ENCODE data around the gene B4GALNT3. TPM values are rescaled to one million over a fixed set of nuclear protein-coding genes. Genes with fewer than 3 reads are reported as not detected.
A peak's percentile ranks its signal among the peaks of the same experiment; 100 is the strongest.

Gene B4GALNT3
- total and polyA plus RNA-seq, 2 of the 13 experiments (the other 11 are each of a cell fraction or from before 2014, with no cell fraction given): 3.2 to 4.4 TPM

DNA sequence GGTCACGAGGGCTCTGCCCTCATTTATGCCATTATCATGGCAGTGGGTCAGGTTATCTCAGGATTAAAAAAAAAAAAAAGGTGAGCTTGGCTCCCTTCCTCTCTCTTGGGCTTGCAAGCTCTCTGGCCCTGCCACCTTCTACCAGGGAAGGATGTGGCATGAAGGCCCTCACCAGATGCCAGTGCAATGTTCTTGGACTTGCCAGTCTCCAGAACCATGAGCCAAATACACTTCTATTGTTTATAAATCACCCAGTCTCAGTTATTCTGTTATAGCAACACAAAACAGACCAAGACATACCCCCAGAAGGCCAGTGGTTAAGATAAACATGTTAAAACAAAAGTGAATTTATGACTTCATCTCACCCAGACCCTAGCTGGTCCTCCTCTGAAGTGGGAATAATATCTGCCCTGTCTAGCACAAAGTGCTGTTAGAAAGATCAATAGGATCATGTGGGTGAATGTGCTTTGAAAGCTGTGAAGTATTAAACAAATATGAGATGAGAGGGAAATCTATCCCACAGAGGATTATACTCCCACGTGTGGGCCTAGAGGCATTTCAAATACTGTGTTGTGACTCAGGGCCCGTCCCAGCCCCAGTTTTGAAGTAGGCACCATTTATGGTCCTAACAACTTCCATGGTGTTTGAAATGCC, 114.9 kb downstream of the B4GALNT3 start (continued):
- TF ChIP-seq, protein P1, sequence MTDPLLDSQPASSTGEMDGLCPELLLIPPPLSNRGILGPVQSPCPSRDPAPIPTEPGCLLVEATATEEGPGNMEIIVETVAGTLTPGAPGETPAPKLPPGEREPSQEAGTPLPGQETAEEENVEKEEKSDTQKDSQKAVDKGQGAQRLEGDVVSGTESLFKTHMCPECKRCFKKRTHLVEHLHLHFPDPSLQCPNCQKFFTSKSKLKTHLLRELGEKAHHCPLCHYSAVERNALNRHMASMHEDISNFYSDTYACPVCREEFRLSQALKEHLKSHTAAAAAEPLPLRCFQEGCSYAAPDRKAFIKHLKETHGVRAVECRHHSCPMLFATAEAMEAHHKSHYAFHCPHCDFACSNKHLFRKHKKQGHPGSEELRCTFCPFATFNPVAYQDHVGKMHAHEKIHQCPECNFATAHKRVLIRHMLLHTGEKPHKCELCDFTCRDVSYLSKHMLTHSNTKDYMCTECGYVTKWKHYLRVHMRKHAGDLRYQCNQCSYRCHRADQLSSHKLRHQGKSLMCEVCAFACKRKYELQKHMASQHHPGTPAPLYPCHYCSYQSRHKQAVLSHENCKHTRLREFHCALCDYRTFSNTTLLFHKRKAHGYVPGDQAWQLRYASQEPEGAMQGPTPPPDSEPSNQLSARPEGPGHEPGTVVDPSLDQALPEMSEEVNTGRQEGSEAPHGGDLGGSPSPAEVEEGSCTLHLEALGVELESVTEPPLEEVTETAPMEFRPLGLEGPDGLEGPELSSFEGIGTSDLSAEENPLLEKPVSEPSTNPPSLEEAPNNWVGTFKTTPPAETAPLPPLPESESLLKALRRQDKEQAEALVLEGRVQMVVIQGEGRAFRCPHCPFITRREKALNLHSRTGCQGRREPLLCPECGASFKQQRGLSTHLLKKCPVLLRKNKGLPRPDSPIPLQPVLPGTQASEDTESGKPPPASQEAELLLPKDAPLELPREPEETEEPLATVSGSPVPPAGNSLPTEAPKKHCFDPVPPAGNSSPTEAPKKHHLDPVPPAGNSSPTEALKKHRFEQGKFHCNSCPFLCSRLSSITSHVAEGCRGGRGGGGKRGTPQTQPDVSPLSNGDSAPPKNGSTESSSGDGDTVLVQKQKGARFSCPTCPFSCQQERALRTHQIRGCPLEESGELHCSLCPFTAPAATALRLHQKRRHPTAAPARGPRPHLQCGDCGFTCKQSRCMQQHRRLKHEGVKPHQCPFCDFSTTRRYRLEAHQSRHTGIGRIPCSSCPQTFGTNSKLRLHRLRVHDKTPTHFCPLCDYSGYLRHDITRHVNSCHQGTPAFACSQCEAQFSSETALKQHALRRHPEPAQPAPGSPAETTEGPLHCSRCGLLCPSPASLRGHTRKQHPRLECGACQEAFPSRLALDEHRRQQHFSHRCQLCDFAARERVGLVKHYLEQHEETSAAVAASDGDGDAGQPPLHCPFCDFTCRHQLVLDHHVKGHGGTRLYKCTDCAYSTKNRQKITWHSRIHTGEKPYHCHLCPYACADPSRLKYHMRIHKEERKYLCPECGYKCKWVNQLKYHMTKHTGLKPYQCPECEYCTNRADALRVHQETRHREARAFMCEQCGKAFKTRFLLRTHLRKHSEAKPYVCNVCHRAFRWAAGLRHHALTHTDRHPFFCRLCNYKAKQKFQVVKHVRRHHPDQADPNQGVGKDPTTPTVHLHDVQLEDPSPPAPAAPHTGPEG (CRISPR knock-in tag; IDR thresholded peaks at IDR 0.05): no peak
- TF ChIP-seq CCAR2 (optimal IDR thresholded peaks at IDR 0.05; ENCODE audit: low read depth, low read length): no peak
- no peak for TF ChIP-seq RFX3 (CRISPR knock-in tag; IDR thresholded peaks at IDR 0.05)
- no peak for TF ChIP-seq ZNF468 (CRISPR knock-in tag; IDR thresholded peaks at IDR 0.05)
- no peak for TF ChIP-seq ZNF362 (CRISPR knock-in tag; IDR thresholded peaks at IDR 0.05; ENCODE audit: borderline replicate concordance)
- TF ChIP-seq ZGPAT (CRISPR knock-in tag; IDR thresholded peaks at IDR 0.05): peak; percentile 28; the same call in 1 of the 2 replicates
- TF ChIP-seq ZNF567 (CRISPR knock-in tag; IDR thresholded peaks at IDR 0.05; ENCODE audit: borderline replicate concordance): no peak
- TF ChIP-seq GLI4 (CRISPR knock-in tag; IDR thresholded peaks at IDR 0.05; ENCODE audit: borderline replicate concordance): no peak
- TF ChIP-seq ZNF775 (CRISPR knock-in tag; IDR thresholded peaks at IDR 0.05; ENCODE audit: borderline replicate concordance): no peak
- TF ChIP-seq ARNT2 (CRISPR knock-in tag; IDR thresholded peaks at IDR 0.05; ENCODE audit: low read depth): no peak
- TF ChIP-seq ZNF3 (CRISPR knock-in tag; IDR thresholded peaks at IDR 0.05): no peak
- no peak for TF ChIP-seq ZNF562 (CRISPR knock-in tag; IDR thresholded peaks at IDR 0.05; ENCODE audit: borderline replicate concordance)
- TF ChIP-seq ZNF326 (CRISPR knock-in tag; IDR thresholded peaks at IDR 0.05; ENCODE audit: borderline replicate concordance): no peak
- no peak for TF ChIP-seq ZNF616 (CRISPR knock-in tag; IDR thresholded peaks at IDR 0.05; ENCODE audit: low read depth)
- peak; percentile 64; the same call in 1 of the 2 replicates for TF ChIP-seq SIX1 (CRISPR knock-in tag; IDR thresholded peaks at IDR 0.05; ENCODE audit: borderline replicate concordance)
